HG03064 (cell line): Measurements from ENCODE around the gene SLCO1A2.

Source experiments
- ATAC-seq: cut with Tn5 transposase; IDR thresholded peaks from one replicate; pipeline ENCODE4 v1.9.1; 2021; ENCODE audit warnings: low read depth; ENCODE audit not compliant: unreplicated experiment

Gene SLCO1A2

DNA sequence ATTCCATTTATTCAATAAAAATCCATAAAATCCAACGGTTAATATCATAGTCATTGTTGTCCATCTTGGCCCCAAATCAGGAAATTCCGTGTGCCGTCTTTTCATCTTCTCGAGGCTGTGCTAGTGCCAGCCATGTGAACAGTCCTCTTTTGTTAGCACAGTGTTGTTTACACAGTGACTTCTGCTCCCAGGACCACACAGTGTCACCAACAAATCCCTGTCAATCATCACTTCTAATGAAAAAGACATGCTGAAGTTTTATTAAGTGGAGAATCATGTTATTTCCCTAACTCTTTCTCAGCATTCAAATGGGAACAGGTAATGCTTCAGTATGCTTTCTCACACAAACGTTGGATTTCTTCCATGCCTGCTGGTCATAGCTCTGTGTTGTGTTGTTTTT is 1.9 kb upstream of the SLCO1A2 start:
- ATAC-seq: no peak

- no peak for ATAC-seq
Observed at GRCh38 chr12:21330682-21331253, 3.9 kb downstream of the SLCO1A2 start.

DNA sequence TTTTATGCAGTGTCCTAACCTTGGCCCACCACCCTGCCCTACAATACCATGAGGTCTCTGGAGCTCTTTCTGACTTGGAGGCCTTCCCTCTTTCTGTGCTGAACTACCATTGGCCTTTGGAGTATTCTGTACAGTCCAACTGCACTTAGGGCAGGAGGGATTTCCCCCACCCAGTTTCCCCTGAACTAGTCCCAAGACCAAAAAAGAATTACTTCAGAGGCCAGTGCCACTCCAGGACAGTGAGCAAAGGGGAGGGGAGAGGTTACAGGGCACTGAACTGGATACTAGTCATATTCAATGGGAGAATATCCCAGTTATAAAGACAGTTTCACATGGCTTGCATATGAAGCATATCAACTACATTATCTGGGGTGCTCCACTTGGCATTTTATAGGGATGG is 6.1 kb downstream of the SLCO1A2 start:
- ATAC-seq: no peak

GRCh38 chr12:21324551-21324950 is 10.2 kb downstream of the SLCO1A2 start:
- no peak for ATAC-seq

- ATAC-seq: no peak
Observed at GRCh38 chr12:21323736-21324135, 11.0 kb downstream of the SLCO1A2 start.

DNA sequence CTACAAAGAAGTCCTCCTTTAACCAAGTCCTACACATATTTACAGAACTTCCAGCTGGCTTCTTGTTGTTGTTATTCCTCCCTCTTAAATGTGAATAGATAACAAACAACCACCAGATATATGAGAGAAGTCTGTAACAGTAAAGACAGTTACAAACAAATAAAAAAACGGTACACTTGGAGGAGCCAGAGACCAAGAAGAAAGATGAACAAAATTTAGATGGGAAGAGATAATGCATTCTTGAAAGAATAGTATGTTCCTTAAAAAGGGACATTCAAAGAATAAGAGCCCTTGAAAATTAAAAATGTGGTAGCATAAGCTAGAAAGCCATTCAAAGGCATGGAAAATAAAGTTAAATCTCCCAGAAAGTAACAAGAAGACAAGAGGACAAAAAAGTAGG is 25.9 kb downstream of the SLCO1A2 start:
- no peak for ATAC-seq

- no peak for ATAC-seq
Observed at GRCh38 chr12:21305661-21306060, 29.1 kb downstream of the SLCO1A2 start.

GRCh38 chr12:21300632-21301031 is 34.1 kb downstream of the SLCO1A2 start:
- ATAC-seq: no peak

- ATAC-seq: no peak
Observed at GRCh38 chr12:21296751-21297406, 37.8 kb downstream of the SLCO1A2 start.

GRCh38 chr12:21296348-21296747 is 38.4 kb downstream of the SLCO1A2 start:
- ATAC-seq: no peak

DNA sequence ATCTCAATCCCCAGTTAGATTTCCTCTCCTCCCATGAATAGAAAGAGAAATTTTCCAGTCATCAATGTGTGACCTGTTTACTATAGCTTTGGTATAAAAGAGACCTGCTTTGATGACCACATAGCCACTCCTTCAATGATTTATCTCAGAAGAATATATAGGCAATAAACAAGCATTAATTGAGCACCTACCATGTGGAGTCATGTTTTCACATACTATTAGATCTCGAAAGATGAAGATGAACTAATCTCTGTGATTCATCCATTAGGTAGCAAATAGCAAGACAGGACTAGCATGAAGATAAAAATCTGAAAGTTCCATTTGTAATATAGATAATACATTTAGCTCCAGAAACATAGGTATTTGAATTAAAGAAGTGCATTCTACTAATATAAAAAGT is 40.5 kb downstream of the SLCO1A2 start:
- no peak for ATAC-seq

GRCh38 chr12:21292111-21292510 is 42.6 kb downstream of the SLCO1A2 start:
- ATAC-seq: no peak

DNA sequence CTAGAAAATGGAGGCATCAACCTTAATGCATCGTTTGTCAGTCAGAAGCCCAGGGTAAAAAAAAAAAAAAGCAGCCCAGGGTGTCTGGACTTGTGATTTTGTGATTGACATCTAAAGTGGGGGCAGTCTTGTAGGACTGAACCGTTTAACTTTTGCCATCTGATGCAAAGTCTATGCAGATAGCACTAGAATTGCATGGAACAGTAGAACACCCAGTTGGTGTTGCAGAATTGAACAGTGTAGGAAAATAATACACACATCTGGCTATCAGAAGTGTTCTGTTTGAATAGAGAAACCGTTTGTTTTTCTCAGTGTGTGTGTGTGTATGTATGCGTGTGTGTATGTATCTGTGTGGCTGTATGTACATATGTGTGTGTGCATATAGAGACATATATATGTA is 45.0 kb downstream of the SLCO1A2 start:
- ATAC-seq: no peak

DNA sequence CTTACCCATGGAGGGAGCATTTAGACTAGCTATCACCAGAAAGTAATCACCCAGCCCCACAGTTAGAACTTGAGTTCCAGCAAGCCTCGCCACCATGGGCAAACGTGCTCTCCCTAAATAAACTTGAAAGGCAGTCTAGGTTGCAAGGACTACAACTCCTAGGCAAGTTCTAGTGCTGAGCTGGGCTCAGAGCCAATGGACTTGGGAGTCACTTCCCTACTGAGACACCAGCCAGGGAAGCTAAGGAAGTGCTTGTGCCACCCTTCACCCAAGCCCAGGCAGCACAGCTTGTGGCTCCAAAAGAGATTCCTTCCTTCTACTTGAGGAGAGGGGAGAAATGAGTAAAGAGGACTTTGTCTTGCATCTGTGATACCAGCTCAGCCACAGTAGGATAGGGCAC is 57.9 kb downstream of the SLCO1A2 start:
- no peak for ATAC-seq

GRCh38 chr12:21265932-21266331 is 68.8 kb downstream of the SLCO1A2 start:
- no peak for ATAC-seq

DNA sequence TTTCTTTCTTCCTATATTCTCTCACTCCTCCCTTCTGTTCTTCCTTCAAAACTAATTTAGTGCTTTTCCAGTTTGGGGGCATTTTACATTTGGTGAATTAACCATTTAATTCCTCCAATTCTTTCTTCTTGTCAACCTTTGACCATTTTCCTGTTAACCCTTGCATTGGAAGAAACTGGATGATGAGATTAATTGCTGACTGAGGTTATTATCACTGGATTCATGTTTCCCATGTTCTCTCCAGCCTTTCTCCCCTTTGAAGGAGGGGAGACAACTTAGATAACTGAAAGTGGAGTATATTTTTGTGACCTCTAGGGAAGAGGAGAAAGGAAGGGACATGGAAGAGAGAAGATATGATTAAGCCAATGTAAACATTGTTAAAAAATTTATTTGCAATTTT is 70.5 kb downstream of the SLCO1A2 start:
- no peak for ATAC-seq

DNA sequence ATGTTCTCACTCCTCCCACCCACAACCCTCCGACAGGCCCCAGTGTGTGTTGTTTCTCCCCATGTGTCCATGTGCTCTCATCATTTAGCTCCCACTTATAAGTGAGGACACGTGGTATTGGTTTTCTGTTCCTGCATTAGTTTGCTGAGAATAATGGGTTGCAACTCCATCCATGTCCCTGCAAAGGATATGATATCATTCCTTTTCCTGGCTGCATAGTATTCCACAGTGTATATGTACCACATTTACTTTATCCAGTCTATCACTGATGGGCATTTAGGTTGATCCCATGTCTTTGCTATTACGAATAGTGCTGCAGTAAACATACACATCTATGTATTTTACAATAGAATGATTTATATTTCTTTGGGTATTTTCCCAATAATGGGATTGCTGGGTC is 77.5 kb downstream of the SLCO1A2 start:
- ATAC-seq: no peak

- no peak for ATAC-seq
Observed at GRCh38 chr12:21252070-21252469, 82.6 kb downstream of the SLCO1A2 start.

GRCh38 chr12:21248679-21249078 is 86.0 kb downstream of the SLCO1A2 start:
- no peak for ATAC-seq

DNA sequence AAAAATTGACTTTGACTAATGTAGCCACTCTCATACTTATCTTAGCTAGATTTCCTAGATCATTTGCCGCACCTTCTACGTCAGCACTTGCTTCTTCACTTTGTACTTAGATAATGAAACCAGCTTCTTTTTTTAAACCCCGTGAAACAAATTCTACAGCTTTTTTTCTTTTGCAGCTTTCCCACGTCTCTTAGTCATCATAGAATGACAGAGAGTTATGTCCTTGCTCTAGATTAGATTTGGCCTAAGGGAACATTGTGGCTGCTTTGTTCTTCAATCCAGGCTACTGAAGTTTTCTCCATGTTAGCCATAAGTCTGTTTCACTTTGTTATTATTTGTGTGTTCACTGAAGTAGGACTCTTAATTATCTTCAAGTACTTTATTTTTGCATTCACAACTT is 94.9 kb downstream of the SLCO1A2 start:
- no peak for ATAC-seq

DNA sequence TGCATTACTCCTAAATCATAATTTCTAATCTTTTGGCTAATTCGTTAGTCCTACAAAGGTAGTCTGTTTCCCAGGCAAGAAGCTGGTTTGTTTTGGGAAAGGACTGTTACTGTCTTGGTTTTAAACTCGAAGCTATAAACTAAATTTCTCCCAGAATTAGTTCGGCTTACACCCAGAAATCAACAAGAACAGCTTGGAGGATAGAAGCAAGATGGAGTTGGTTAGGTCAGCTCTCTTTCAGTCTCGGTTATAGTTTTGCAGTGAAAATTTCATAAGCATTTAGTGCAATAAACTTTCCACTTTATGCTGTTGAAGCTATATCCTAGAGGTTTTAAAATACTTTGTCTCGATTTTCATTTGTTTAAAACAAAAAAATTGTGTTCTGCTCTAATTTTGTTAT is 100.3 kb downstream of the SLCO1A2 start:
- no peak for ATAC-seq

- no peak for ATAC-seq
Observed at GRCh38 chr12:21223930-21224329, 110.8 kb downstream of the SLCO1A2 start.

GRCh38 chr12:21221778-21222177 is 112.9 kb downstream of the SLCO1A2 start:
- ATAC-seq: no peak
